CD4-positive, alpha-beta T cell treated with Interleukin-6 for 4 hours (primary cell): ENCODE measurements around the gene PPM1M.

Experiments
- DNase-seq: peaks from one replicate; pipeline ENCODE4 v3.0.0-alpha.2; 2020; ENCODE audit warnings: mixed read lengths

Gene PPM1M

GRCh38 chr3:52231502-52232278 lies 13.9 kb upstream of the PPM1M start:
- peak; percentile 93 for DNase-seq

- peak; percentile 56 for DNase-seq
Observed at GRCh38 chr3:52232279-52233107, 13.1 kb upstream of the PPM1M start.

GRCh38 chr3:52233108-52233591 lies 12.4 kb upstream of the PPM1M start:
- DNase-seq = no peak

GRCh38 chr3:52233968-52234367 lies 11.6 kb upstream of the PPM1M start:
- DNase-seq = no peak

- peak; percentile 1 for DNase-seq
Observed at GRCh38 chr3:52234516-52235447, 10.8 kb upstream of the PPM1M start.

GRCh38 chr3:52236424-52236886 lies 9.1 kb upstream of the PPM1M start:
- no peak for DNase-seq

GRCh38 chr3:52237006-52237656 lies 8.4 kb upstream of the PPM1M start:
- peak; percentile 1 for DNase-seq

GRCh38 chr3:52237657-52238172 lies 7.8 kb upstream of the PPM1M start:
- DNase-seq = peak; percentile 2

GRCh38 chr3:52238193-52238760 lies 7.3 kb upstream of the PPM1M start:
- DNase-seq = no peak

- peak; percentile 90 for DNase-seq
Observed at GRCh38 chr3:52238761-52239701, 6.5 kb upstream of the PPM1M start, which contains the start of gene TWF2. Gene TWF2, minus strand, starts transcription at chr3:52239158. Its CDS starts 142 bp downstream, at chr3:52239016.

GRCh38 chr3:52240059-52240885 lies 5.3 kb upstream of the PPM1M start:
- peak; percentile 67 for DNase-seq

GRCh38 chr3:52240886-52241370 lies 4.6 kb upstream of the PPM1M start:
- peak; percentile 2 for DNase-seq

- no peak for DNase-seq
Observed at GRCh38 chr3:52242039-52242438, 3.5 kb upstream of the PPM1M start.

- peak; percentile 50 for DNase-seq
Observed at GRCh38 chr3:52243791-52244628, 1.5 kb upstream of the PPM1M start.

GRCh38 chr3:52246264-52246620 lies 683 bp downstream of the PPM1M start:
- DNase-seq = no peak

- no peak for DNase-seq
Observed at GRCh38 chr3:52246728-52247408, 1.3 kb downstream of the PPM1M start.

- DNase-seq = no peak
Observed at GRCh38 chr3:52247409-52248164, 2.0 kb downstream of the PPM1M start.
